ENCODE results near the gene NCBP2L.

The NCBP2L gene

DNA sequence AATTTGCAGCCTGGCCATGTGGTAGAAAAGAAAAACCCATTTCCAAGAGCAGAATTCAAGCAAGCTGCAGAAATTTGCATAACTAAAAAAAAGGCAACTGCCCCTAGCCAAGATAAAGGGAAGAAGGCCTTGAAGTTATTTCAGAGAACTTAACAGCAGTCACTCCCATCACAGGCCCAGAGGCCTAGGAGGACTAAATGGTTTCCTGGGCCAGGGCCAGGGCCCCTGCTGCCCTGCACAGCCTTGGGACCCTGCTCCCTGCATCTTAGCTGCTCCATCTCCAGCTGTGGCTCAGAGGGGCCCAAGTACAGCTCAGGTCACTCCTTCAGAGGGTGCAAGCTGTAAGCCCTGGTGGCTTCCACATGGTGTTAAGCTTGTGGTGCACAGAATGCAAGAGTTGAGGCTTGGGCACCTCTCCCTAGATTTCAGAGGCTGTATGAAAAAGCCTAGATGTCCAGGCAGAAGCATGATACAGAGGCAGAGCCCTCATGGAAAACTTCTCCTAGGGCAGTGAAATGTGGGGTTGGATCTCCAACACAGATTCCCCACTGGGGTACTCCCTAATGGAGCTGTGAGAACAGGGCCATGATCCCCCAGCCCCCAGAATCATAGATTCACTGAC lies 41.5 kb downstream of the NCBP2L start:
- FAIRE-seq = no peak

DNA sequence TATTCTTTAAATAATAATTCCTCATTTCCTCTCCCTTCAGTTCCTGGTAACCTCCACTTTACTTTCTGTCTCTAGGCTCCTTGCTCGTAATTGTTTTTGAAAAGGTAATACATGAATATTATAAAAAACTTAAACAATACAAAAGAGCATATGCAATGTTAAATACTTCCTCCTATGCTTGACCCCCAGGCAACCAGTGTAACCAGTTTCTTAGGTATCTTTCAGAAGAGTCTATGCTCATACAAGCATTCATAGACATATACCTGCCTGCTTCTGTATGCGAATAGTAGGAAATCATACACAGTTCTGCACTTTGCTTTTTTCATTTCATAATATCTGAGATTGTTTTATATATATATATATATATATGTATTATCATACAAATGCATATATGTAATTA lies 45.5 kb downstream of the NCBP2L start:
- no peak for FAIRE-seq

DNA sequence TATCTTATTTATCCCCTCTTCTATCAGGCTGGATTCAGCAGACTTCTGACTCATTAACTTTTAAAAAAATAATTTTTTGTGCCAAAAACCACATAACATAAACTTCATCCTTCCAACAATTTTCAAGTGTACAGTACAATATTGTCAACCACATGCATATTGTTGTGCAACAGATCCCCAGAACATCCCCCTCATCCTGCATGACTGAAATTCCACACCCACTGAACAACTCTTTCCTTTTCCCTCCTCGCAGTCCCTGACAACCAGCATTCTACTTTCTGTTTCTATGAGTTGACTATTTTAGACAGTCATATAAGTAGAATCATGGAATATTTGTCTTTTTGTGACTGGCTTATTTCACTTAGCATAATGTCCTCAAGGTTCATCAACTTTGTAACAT lies 45.9 kb downstream of the NCBP2L start:
- FAIRE-seq = no peak

GRCh38 chrX:107825698-107826237 lies 48.2 kb downstream of the NCBP2L start, which contains the start of gene MID2:
Gene MID2, plus strand, starts transcription at chrX:107825866. Its CDS starts 561 bp downstream, at chrX:107826427.
- FAIRE-seq = no peak

GRCh38 chrX:107826238-107827029 lies 48.9 kb downstream of the NCBP2L start:
- FAIRE-seq = no peak

- no peak for FAIRE-seq
Observed at GRCh38 chrX:107827030-107827831, 49.7 kb downstream of the NCBP2L start.

DNA sequence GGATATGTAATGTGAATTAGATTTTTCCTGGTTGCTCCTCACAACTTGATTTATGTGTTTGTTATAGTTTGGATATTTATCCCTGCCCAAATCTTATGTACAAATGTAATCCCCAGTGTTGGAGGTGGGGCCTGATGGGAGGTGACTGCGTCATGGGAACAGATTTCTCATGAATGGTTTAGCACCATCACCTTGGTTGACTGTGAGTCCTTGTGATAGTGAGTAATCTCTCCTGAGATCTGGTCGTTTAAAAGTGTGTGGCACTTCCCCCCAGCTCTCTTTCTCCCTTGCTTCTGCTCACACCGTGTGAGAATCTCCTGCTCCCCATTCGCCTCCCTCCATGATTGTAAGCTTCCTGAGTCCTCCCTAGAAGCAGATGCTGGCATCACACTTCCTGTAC lies 50.3 kb downstream of the NCBP2L start:
- no peak for FAIRE-seq

GRCh38 chrX:107829878-107830277 lies 52.3 kb downstream of the NCBP2L start:
- FAIRE-seq = no peak

GRCh38 chrX:107831071-107831730 lies 53.7 kb downstream of the NCBP2L start:
- no peak for FAIRE-seq

DNA sequence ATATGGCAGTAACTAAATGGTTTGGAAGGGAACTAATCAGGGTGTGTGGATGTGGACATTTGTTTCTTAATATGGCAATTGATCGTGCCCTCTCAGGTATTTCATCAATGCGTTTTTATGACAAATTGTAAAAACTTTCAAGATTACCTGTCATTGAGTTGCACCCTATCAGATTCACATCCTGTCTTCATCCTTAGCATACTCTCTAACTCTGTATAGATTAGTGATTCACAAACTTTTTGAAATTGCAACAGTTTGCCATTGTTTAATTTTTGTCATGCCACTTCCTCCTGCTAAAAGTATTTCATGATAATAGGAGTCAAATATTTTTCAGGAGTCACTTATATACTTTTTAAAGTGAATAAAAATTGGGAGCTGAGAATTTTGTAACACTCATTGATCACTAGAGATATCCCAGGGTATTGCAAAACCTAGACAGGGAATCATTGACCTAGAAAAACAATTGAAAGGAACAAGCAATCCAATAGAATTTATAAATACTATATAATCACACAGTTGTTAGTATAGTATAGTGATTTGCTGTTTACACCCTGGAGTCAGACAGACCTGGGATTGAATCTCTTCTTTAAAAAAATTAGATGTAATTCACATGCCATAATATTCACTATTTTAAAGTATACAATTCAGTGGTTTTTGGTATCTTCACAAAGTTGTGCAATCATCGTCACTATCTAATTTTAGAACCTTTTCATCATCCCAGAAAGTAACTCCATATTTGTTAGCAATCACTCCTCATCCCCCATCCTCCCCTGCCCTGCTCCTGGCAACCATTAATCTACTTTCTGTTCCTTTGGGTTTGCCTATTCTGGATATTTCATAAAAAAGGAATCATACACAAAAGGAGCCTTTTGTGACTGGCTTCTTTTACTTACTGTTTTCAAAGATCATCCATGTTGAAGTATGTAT lies 57.0 kb downstream of the NCBP2L start:
- FAIRE-seq = no peak

- FAIRE-seq = no peak
Observed at GRCh38 chrX:107836958-107837357, 59.4 kb downstream of the NCBP2L start.

- no peak for FAIRE-seq
Observed at GRCh38 chrX:107840971-107841370, 63.4 kb downstream of the NCBP2L start.

DNA sequence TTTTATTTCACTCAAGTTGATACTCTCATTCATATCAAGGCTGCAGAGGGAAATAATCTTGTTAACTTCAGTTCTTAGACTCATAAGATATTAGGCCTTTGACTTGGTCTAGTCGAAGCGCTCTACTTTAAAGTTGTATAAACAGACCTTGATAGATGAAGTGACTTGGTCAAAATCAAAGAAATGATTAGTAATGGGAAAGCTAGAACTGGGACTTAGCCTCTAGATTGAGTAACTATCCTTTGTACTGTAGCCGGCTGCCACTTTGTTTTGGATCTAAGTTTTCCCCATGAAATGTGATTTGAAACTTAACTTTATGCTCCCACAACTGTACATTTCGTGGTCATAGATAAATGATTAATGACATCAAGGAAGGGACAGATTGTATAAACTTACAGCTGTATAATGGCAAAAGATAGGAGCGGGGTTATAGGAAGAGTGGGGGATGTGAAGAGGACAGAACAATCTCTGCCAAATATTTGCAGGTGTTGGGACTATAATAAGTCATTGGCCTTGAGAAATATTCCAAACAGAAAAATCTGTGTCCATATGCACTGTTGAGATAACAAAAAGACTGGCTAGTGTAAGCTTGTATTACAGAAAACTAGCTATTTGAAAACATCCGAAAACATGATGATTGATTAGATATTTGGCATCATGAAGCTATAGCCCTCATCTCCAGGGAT lies 65.3 kb downstream of the NCBP2L start:
- FAIRE-seq = no peak

Measured in endometrium (tissue), 2 donors.